Right lobe of liver (tissue), 6 donors: ENCODE data around the gene KIF1A. TPM values are rescaled to one million over a fixed set of nuclear protein-coding genes. Genes with fewer than 3 reads are reported as not detected.

Source experiments
- ATAC-seq, 4 donors: fragments of 200-7000 bp; cut with Tn5 transposase; one replicate each; pipeline ENCODE4 v1.9.1; 2020; ENCODE audit warnings: mild to moderate bottlenecking in 4 of 4, moderate library complexity in 4 of 4
- DNase-seq, 3 donors: peaks; one replicate each; pipeline ENCODE4 v3.0.0-alpha.2; 2020
- H3K27ac ChIP-seq, 3 donors: fragments of 200-600 bp; one replicate each; pipeline ENCODE4 v1.8.0; 2022
- H3K27me3 ChIP-seq, 2 donors: fragments of 200-600 bp; one replicate each; pipeline ENCODE4 v1.8.0; 2022
- H3K36me3 ChIP-seq, 4 donors: fragments of 200-600 bp; sonication (generic) in 1 of 4; one replicate each; pipeline versions ENCODE4 v1.5.1 to v1.8.0; 2017 to 2022; ENCODE audit warnings: control low read depth in 1 of 4
- H3K4me1 ChIP-seq, 4 donors: fragments of 200-600 bp; sonication (generic) in 1 of 4; one replicate each; pipeline versions ENCODE4 v1.5.1 to v1.8.0; 2017 to 2022; ENCODE audit warnings: control low read depth in 1 of 4
- H3K4me3 ChIP-seq, 3 donors: fragments of 200-600 bp; one replicate each; pipeline ENCODE4 v1.8.0; 2022
- H3K9me3 ChIP-seq, 4 donors: fragments of 200-600 bp; sonication (generic) in 1 of 4; one replicate each; pipeline versions ENCODE4 v1.5.1 to v1.8.0; 2017 to 2022; ENCODE audit warnings: control low read depth in 1 of 4
- CTCF ChIP-seq, 4 donors: fragments of 200-600 bp in 3 of 4; fragments of 450-650 bp in 1 of 4; IDR thresholded peaks; one replicate each; pipeline versions ENCODE4 v1.5.1 to v1.8.0; 2016 to 2022; ENCODE audit warnings: antibody characterized with exemption in 4 of 4, mild to moderate bottlenecking in 2 of 4
- POLR2A ChIP-seq: fragments of 450-650 bp; IDR thresholded peaks from one replicate; pipeline ENCODE4 v1.6.1; 2017; ENCODE audit warnings: antibody characterized with exemption, mild to moderate bottlenecking
- WGBS: methylation state at CpG from one replicate; pipeline ENCODE4 v1.1.6; 2018; ENCODE audit warnings: low coverage, low lambda C conversion rate; ENCODE audit not compliant: insufficient coverage; ENCODE audit errors: missing lambda C conversion rate; 5-methylcytosine and 5-hydroxymethylcytosine counted together
- intact Hi-C, 2 donors: fragments of 100-400 bp; cut with DNase I; formaldehyde crosslinking; loops; one replicate each; pipeline versions ENCODE4 v1.11.2 to v1.14.1; 2022
- total RNA-seq, 6 experiments: library from RNA; depleted of rRNA in 2 of 6; stranded (reverse); fragments of >200 nt in 2 of 6; fragmentation: NEBNext Ultra II Directional in 3 of 6; extraction: Animal tissue kit (Norgen Biotek cat#: 25700) in 3 of 6; gene quantifications; one replicate each; pipeline versions ENCODE4 v1.1.0 to v1.2.4, GENCODE V29; 2016 to 2023
- donor health status: DM: no; HTN: yes; CAD: no.
- donor health status: DM: no; HTN: no; CAD: no.
- donor health status: DM: no; HTN: no; CAD: no.
- donor health status: DM: no; HTN: yes; CAD: no.
- donor health status: DM: no; HTN: yes; CAD: no.

Gene KIF1A
- total RNA-seq, 6 experiments from 2014 or later, result 0.31 to 0.87 (median 0.56) TPM

DNA sequence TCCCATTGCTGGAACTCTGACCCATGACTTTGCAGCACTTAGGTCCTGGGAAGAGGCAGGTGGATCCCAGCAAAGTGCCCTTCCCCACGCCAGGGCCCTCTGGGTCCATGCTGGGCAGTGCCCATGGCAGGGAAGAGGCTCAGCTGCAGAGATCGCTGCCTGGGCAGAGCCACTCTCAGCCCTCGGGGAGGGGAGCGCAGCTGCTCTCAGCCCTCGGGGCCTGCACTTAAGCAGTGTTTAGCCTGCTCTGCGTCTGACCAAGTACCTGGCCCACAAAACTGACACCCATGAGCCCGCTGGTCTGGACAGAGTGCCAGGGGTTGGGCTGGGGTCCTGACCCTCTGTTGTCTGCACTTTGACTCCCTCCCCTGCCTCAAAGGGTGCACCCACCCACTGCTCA lies 82.1 kb downstream of the KIF1A start:
- no CpG with 5 or more reads among the region's 7 CpGs for WGBS
- no peaks in the 10 kb centered on the region for H3K27me3 ChIP-seq
- no peak for DNase-seq
- H3K27ac ChIP-seq, result no peak overlapping the region
- intact Hi-C loops, result no loop called here
- ATAC-seq, result no peak
- H3K9me3 ChIP-seq, result no peaks in the 10 kb centered on the region
- H3K36me3 ChIP-seq, result no peaks in the 10 kb centered on the region
- H3K4me1 ChIP-seq, result no peaks in the 10 kb centered on the region
- no peak overlapping the region for H3K4me3 ChIP-seq
- TF ChIP-seq CTCF (IDR thresholded peaks at IDR 0.05) (no peak), POLR2A (no peak)

GRCh38 chr2:240737512-240737911 lies 82.5 kb downstream of the KIF1A start:
- Histone ChIP-seq H3K27ac (no peak overlapping the region), H3K4me1 (no peaks in the 10 kb centered on the region), H3K27me3 (no peaks in the 10 kb centered on the region), H3K4me3 (no peak overlapping the region), H3K9me3 (no peaks in the 10 kb centered on the region), H3K36me3 (no peaks in the 10 kb centered on the region)
- 40% methylated on average over 2 of the region's 5 CpGs for WGBS
- intact Hi-C loops, result no loop called here
- DNase-seq (no peak), ATAC-seq (no peak)
- no peak for TF ChIP-seq CTCF (IDR thresholded peaks at IDR 0.05)
- no peak for TF ChIP-seq POLR2A

- intact Hi-C loops, result no loop called here
- 83% methylated on average over 7 of the region's 35 CpGs for WGBS
- no peak for TF ChIP-seq POLR2A
- Histone ChIP-seq H3K4me1 (no peaks in the 10 kb centered on the region), H3K9me3 (no peaks in the 10 kb centered on the region), H3K36me3 (no peaks in the 10 kb centered on the region), H3K4me3 (no peak overlapping the region), H3K27me3 (no peaks in the 10 kb centered on the region), H3K27ac (no peak overlapping the region)
- ATAC-seq (no peak), DNase-seq (no peak)
Measured at GRCh38 chr2:240736281-240737250, 83.5 kb downstream of the KIF1A start.

GRCh38 chr2:240735476-240735875 lies 84.5 kb downstream of the KIF1A start:
- no peak for DNase-seq
- TF ChIP-seq POLR2A (no peak), CTCF (IDR thresholded peaks at IDR 0.05) (no peak)
- WGBS, result 73% methylated on average over 2 of the region's 10 CpGs
- Histone ChIP-seq H3K4me1 (no peaks in the 10 kb centered on the region), H3K27ac (no peak overlapping the region), H3K4me3 (no peak overlapping the region), H3K9me3 (no peaks in the 10 kb centered on the region), H3K36me3 (no peaks in the 10 kb centered on the region), H3K27me3 (no peaks in the 10 kb centered on the region)
- no peak for ATAC-seq
- intact Hi-C loops, result no loop called here

- no peak for TF ChIP-seq CTCF (IDR thresholded peaks at IDR 0.05)
- no peak for TF ChIP-seq POLR2A
- no peaks in the 10 kb centered on the region for H3K9me3 ChIP-seq
- H3K27me3 ChIP-seq, result no peaks in the 10 kb centered on the region
- H3K4me1 ChIP-seq, result no peaks in the 10 kb centered on the region
- H3K36me3 ChIP-seq, result no peaks in the 10 kb centered on the region
- WGBS, result 96% methylated on average over 7 of the region's 17 CpGs
- DNase-seq (no peak), ATAC-seq (peak in 1 of 4 donors; percentile 6)
- intact Hi-C loops, result no loop called here
- H3K4me3 ChIP-seq, result no peak overlapping the region
- H3K27ac ChIP-seq, result no peak overlapping the region
Measured at GRCh38 chr2:240734756-240735155, 85.3 kb downstream of the KIF1A start.
